ENCODE measurements around the gene TRIM52. TPM values are rescaled to one million over a fixed set of nuclear protein-coding genes. Genes with fewer than 3 reads are reported as not detected.

TRIM52 gene
- total and polyA plus RNA-seq, 2 of the 13 experiments (the other 11 are each of a cell fraction or from before 2014, with no cell fraction given), result 7.2 to 11.6 TPM

GRCh38 chr5:181223058-181223728 lies 37.8 kb downstream of the TRIM52 start, which contains the start of gene TRIM41 (continued):
- TF ChIP-seq ZNF552 (CRISPR knock-in tag; IDR thresholded peaks at IDR 0.05; ENCODE audit: borderline replicate concordance), result peak; percentile 48; the same call in 1 of the 2 replicates
- no peak for TF ChIP-seq TIGD3 (CRISPR knock-in tag; IDR thresholded peaks at IDR 0.05; ENCODE audit: borderline replicate concordance)
- no peak for TF ChIP-seq ATF7 (IDR thresholded peaks at IDR 0.05)
- no peak for TF ChIP-seq ATF7 (CRISPR knock-in tag; IDR thresholded peaks at IDR 0.05)
- no peak for TF ChIP-seq ZNF674 (CRISPR knock-in tag; IDR thresholded peaks at IDR 0.05; ENCODE audit: low read depth)
- no peak for TF ChIP-seq ZNF281 (CRISPR knock-in tag; IDR thresholded peaks at IDR 0.05; ENCODE audit: borderline replicate concordance)
- TF ChIP-seq, protein P1, sequence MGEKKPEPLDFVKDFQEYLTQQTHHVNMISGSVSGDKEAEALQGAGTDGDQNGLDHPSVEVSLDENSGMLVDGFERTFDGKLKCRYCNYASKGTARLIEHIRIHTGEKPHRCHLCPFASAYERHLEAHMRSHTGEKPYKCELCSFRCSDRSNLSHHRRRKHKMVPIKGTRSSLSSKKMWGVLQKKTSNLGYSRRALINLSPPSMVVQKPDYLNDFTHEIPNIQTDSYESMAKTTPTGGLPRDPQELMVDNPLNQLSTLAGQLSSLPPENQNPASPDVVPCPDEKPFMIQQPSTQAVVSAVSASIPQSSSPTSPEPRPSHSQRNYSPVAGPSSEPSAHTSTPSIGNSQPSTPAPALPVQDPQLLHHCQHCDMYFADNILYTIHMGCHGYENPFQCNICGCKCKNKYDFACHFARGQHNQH (CRISPR knock-in tag; IDR thresholded peaks at IDR 0.05), result peak; percentile 86
- TF ChIP-seq RBM22 (optimal IDR thresholded peaks at IDR 0.05; ENCODE audit: low read length), result peak; percentile 8
- 0 out of 2 replicates have a peak, but pooled peaks have one; percentile 63 for TF ChIP-seq ZNF773 (CRISPR knock-in tag; IDR thresholded peaks at IDR 0.05; ENCODE audit: borderline replicate concordance)
- peak; percentile 68 for TF ChIP-seq JUND (CRISPR knock-in tag; IDR thresholded peaks at IDR 0.05)
- TF ChIP-seq CAMTA2 (CRISPR knock-in tag; IDR thresholded peaks at IDR 0.05; ENCODE audit: borderline replicate concordance), result no peak
- TF ChIP-seq SAP130 (CRISPR knock-in tag; IDR thresholded peaks at IDR 0.05; ENCODE audit: low read depth), result peak; percentile 89
- peak; percentile 94 for TF ChIP-seq ZNF430 (CRISPR knock-in tag; IDR thresholded peaks at IDR 0.05)
- peak; percentile 65; the same call in 1 of the 2 replicates for TF ChIP-seq TFDP1 (CRISPR knock-in tag; IDR thresholded peaks at IDR 0.05; ENCODE audit: borderline replicate concordance)
- no peak for TF ChIP-seq ZNF256 (CRISPR knock-in tag; conservative IDR thresholded peaks at IDR 0.05)
- no peak; the same call in 1 of the 2 replicates for TF ChIP-seq ZFP82 (CRISPR knock-in tag; IDR thresholded peaks at IDR 0.05; ENCODE audit: borderline replicate concordance)
- peak; percentile 61; the same call in 1 of the 2 replicates for TF ChIP-seq CBX5 (CRISPR knock-in tag; IDR thresholded peaks at IDR 0.05; ENCODE audit: borderline replicate concordance)
- peak; percentile 20; the same call in 1 of the 2 replicates for TF ChIP-seq HMG20A (CRISPR knock-in tag; IDR thresholded peaks at IDR 0.05; ENCODE audit: borderline replicate concordance)
- 0 out of 2 replicates have a peak, but pooled peaks have one; percentile 16 for TF ChIP-seq ZNF205 (CRISPR knock-in tag; IDR thresholded peaks at IDR 0.05)

Data from HepG2 (cell line).